Neuronal stem cell (in vitro differentiated cells): ENCODE measurements around the gene RNF208.

Experiments used
- DNase-seq: peaks from one replicate; pipeline ENCODE4 v3.0.0-alpha.2; 2013; ENCODE audit warnings: low spot score
- H2AFZ ChIP-seq: one replicate; pipeline ENCODE4 v1.6.1; 2013; ENCODE audit warnings: mild to moderate bottlenecking, low read length, inconsistent platforms
- H2AK5ac ChIP-seq: 2 replicates; pipeline ENCODE4 v1.6.1; 2013; ENCODE audit warnings: low read depth, mild to moderate bottlenecking, inconsistent platforms, low read length, moderate library complexity, mixed read lengths
- H2BK120ac ChIP-seq: 2 replicates; pipeline ENCODE4 v1.6.1; 2013; ENCODE audit warnings: low read depth, mild to moderate bottlenecking, inconsistent platforms, low read length, moderate library complexity, mixed read lengths
- H2BK12ac ChIP-seq: one replicate; pipeline ENCODE4 v1.6.1; 2013; ENCODE audit warnings: low read length, inconsistent platforms
- H2BK15ac ChIP-seq: 2 replicates; pipeline ENCODE4 v1.6.1; 2013; ENCODE audit warnings: mild to moderate bottlenecking, low read length, inconsistent platforms, mixed read lengths
- H2BK5ac ChIP-seq: one replicate; pipeline ENCODE4 v1.6.1; 2013; ENCODE audit warnings: inconsistent platforms, mild to moderate bottlenecking, low read length, moderate library complexity
- H3K14ac ChIP-seq: one replicate; pipeline ENCODE4 v1.6.1; 2013; ENCODE audit warnings: low read length, inconsistent platforms
- H3K18ac ChIP-seq: 2 replicates; pipeline ENCODE4 v1.6.1; 2013; ENCODE audit warnings: low read length, inconsistent platforms
- H3K23ac ChIP-seq: 2 replicates; pipeline ENCODE4 v1.6.1; 2013; ENCODE audit warnings: low read depth, mild to moderate bottlenecking, mixed read lengths, low read length, inconsistent platforms; ENCODE audit not compliant: poor library complexity
- H3K27ac ChIP-seq: replicated peaks from 3 replicates; pipeline ENCODE4 v1.5.1; 2013; ENCODE audit warnings: low read length, inconsistent platforms
- H3K27me3 ChIP-seq, 3 experiments: 2 replicates each; pipeline ENCODE4 v1.6.1; 2013; ENCODE audit warnings: low read length in 3 of 3, mild to moderate bottlenecking in 2 of 3, inconsistent platforms in 1 of 3, low read depth in 1 of 3, mixed read lengths in 1 of 3, moderate library complexity in 1 of 3; ENCODE audit not compliant: control insufficient read depth in 3 of 3, insufficient read depth in 3 of 3
- H3K36me3 ChIP-seq, 2 donors: replicated peaks in 1 of 2; 2 replicates each; pipeline ENCODE4 v1.6.1; 2013; ENCODE audit warnings: low read length in 2 of 2; ENCODE audit not compliant: control insufficient read depth in 2 of 2, insufficient read depth in 2 of 2
- H3K4ac ChIP-seq: 2 replicates; pipeline ENCODE4 v1.6.1; 2013; ENCODE audit warnings: inconsistent platforms, mild to moderate bottlenecking, low read length, moderate library complexity
- H3K4me1 ChIP-seq, 2 donors: 1 replicate in 1 of 2; 2 replicates in 1 of 2; pipeline ENCODE4 v1.6.1; 2013; ENCODE audit warnings: low read length in 2 of 2, low read depth in 1 of 2; ENCODE audit not compliant: control insufficient read depth in 2 of 2, insufficient read depth in 1 of 2
- H3K4me2 ChIP-seq: one replicate; pipeline ENCODE4 v1.6.1; 2013; ENCODE audit warnings: mild to moderate bottlenecking, low read length, inconsistent platforms; ENCODE audit not compliant: insufficient read depth, poor library complexity, severe bottlenecking
- H3K4me3 ChIP-seq, 2 donors: 2 replicates each; pipeline ENCODE4 v1.5.1; 2013; ENCODE audit warnings: low read length in 2 of 2, mild to moderate bottlenecking in 2 of 2, inconsistent platforms in 1 of 2, moderate library complexity in 1 of 2
- H3K79me1 ChIP-seq: one replicate; pipeline ENCODE4 v1.6.1; 2013; ENCODE audit warnings: low read depth, mild to moderate bottlenecking, inconsistent platforms, low read length, moderate library complexity
- H3K9ac ChIP-seq: one replicate; pipeline ENCODE4 v1.6.1; 2013; ENCODE audit warnings: mild to moderate bottlenecking, low read depth, low read length, inconsistent platforms; ENCODE audit not compliant: poor library complexity
- H3K9me3 ChIP-seq, 2 donors: replicated peaks in 1 of 2; 2 replicates each; pipeline versions ENCODE3 to v1.6.1; 2013; ENCODE audit warnings: low read length in 2 of 2, mild to moderate bottlenecking in 2 of 2, inconsistent platforms in 1 of 2, low read depth in 1 of 2, mixed read lengths in 1 of 2, moderate library complexity in 1 of 2; ENCODE audit not compliant: control insufficient read depth in 2 of 2, insufficient read depth in 1 of 2
- H4K8ac ChIP-seq: one replicate; pipeline ENCODE4 v1.6.1; 2013; ENCODE audit warnings: low read depth, mild to moderate bottlenecking, inconsistent platforms, low read length, moderate library complexity
- H4K91ac ChIP-seq: one replicate; pipeline ENCODE4 v1.6.1; 2013; ENCODE audit warnings: low read length, low read depth, mild to moderate bottlenecking, inconsistent platforms; ENCODE audit not compliant: poor library complexity
- WGBS, 2 donors: extraction: QIAGEN DNeasy Blood & Tissue Kit; methylation state at CpG; one replicate each; pipeline ENCODE4 v1.1.7; 2013; ENCODE audit warnings: missing lambda C conversion rate in 2 of 2, mixed read lengths in 1 of 2; ENCODE audit not compliant: insufficient read length in 2 of 2, insufficient replicate concordance in 1 of 2; ENCODE audit errors: extremely low coverage in 2 of 2; 5-methylcytosine and 5-hydroxymethylcytosine counted together

Gene RNF208

DNA sequence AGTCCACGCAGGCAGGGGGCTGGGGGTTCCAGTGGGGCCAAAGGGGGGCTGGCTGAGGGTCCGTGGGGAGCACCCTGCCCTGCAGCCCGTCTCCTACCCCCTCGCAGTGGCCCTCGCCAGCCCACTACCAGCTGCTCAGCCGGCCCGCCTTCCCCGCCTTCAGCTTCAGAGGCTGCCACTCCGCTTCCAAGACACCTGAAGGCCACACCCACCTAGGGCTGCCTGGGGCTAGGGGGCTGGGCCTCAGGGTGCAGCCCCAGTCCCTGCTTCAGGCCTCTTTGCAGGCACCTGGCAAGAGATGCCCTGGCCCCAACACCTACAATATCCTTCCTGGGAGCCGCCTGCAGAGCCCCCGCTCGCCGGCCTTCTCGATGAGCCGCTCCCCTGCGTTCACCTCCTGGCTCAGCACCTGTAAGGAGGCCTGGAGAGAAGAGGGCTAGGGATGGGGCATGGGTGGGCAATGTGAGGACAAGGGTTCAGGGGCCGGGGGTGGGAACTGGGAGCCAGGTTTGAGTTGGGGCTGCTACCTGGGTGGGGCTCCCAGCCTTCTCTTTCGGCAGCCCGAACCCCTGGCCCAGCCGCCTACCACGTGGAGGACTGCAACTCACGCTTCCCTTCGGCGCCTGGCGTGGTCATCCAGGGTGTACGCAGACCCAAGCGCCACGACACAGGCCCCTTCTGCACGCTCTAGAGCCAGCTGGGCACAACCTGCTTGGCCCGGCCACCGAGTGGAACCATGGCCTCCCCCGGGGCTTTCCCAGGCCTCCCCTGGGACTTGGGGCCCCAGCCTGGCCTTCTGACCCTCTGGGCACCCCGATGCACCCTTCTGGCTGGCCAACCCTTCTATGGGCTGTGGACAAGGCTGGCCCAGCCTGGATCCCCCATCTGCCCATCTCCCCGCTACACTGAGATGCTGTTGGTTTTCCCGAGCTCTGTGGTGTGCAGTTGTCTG, 30.8 kb upstream of the RNF208 start:
- H3K4ac ChIP-seq = no peak overlapping the region
- peak overlapping the region; percentile 65 for H3K23ac ChIP-seq
- H3K79me1 ChIP-seq = peaks cover 12% of the 10 kb centered on the region
- peak overlapping the region; percentile 85 for H2AK5ac ChIP-seq
- peak overlapping the region; percentile 71 for H3K18ac ChIP-seq
- H3K14ac ChIP-seq = peak overlapping the region; percentile 97
- H3K27ac ChIP-seq = no peak overlapping the region
- H2BK120ac ChIP-seq = no peak overlapping the region
- H3K36me3 ChIP-seq = peaks cover 9 to 15% of the 10 kb centered on the region in 2 donors
- no peak overlapping the region for H2BK12ac ChIP-seq
- H4K8ac ChIP-seq = peak overlapping the region; percentile 43
- no peaks in the 10 kb centered on the region for H3K9me3 ChIP-seq
- peak overlapping the region; percentile 93 for H2BK5ac ChIP-seq
- H3K4me1 ChIP-seq = peaks cover 19 to 50% of the 10 kb centered on the region in 2 donors
- H3K27me3 ChIP-seq = no peaks in the 10 kb centered on the region
- no CpG with 5 or more reads among the region's 35 CpGs for WGBS, 2 donors
- no peak for DNase-seq
- H3K9ac ChIP-seq = no peak overlapping the region
- H2BK15ac ChIP-seq = peak overlapping the region; percentile 99
- no peak overlapping the region for H3K4me2 ChIP-seq
- H2AFZ ChIP-seq = no peak overlapping the region
- H4K91ac ChIP-seq = no peak overlapping the region
- no peak overlapping the region for H3K4me3 ChIP-seq

DNA sequence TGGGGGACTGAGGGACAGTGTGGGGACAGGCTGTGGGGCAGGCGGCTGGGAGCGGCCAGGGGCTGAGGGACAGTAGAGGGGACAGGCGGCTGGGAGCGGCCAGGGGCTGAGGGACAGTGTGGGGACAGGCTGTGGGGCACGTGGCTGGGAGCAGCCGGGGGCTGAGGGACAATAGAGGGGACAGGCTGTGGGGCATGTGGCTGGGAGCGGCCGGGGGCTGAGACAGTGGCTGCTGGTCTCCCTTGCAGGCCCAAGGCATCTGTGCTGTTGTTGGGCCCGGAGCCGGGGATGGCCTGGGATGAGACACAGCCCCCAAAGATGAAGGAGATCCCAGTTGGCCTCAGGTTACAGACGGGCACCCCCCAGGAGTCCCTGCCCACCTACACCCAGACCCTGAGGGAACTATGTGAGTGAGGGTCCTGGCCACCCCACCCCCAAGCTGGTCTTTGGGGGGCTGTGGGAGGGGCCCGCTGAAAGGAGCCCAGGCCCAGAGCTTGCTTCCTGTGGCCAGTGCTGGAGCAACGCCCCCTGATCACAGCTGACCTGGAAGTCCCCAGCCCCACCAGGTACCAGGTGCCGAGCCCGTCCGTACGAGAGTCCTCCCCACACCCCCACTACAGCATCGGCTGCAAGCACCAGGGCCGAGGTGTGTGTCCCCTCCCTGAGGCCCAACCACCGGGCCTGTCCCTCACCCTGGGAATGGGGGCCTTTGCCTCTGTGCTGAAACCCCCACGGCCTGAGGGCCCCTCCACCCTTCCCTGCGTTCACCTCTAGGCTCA, 29.6 kb upstream of the RNF208 start:
- Histone ChIP-seq H3K4me1 (peaks cover 19 to 57% of the 10 kb centered on the region in 2 donors), H2BK15ac (peak overlapping the region; percentile 99), H3K14ac (peak overlapping the region; percentile 89), H2AFZ (peak overlapping the region; percentile 81), H3K27me3 (no peaks in the 10 kb centered on the region), H4K8ac (peak overlapping the region; percentile 65), H3K9me3 (no peaks in the 10 kb centered on the region), H3K9ac (peak overlapping the region; percentile 84), H2AK5ac (peak overlapping the region; percentile 97), H3K4ac (peak overlapping the region; percentile 37), H3K27ac (no peak overlapping the region), H2BK120ac (no peak overlapping the region), H3K18ac (peak overlapping the region; percentile 85), H4K91ac (peak overlapping the region; percentile 95), H3K36me3 (peaks cover 6 to 7% of the 10 kb centered on the region in 2 donors), H3K4me2 (no peak overlapping the region), H2BK12ac (peak overlapping the region; percentile 84), H3K23ac (peak overlapping the region; percentile 43), H2BK5ac (peak overlapping the region; percentile 90), H3K79me1 (peaks cover 12% of the 10 kb centered on the region), H3K4me3 (no peak overlapping the region)
- WGBS, 2 donors = no CpG with 5 or more reads among the region's 22 CpGs
- DNase-seq = no peak

GRCh38 chr9:137251194-137251461, 29.1 kb upstream of the RNF208 start, which contains the start of gene STPG3:
STPG3 (plus strand) TSS chr9:137251286; CDS start chr9:137251287, 1 bp downstream.
- H2AFZ ChIP-seq = peak within 1 kb of the TSS; percentile 81
- H3K4me2 ChIP-seq = no peak within 1 kb of the TSS
- no peak within 1 kb of the TSS for H3K4me3 ChIP-seq
- H3K9ac ChIP-seq = peak within 1 kb of the TSS; percentile 84
- peak within 1 kb of the TSS; percentile 97 for H2AK5ac ChIP-seq
- H3K27me3 ChIP-seq = no peaks in the 10 kb centered on the region
- H4K8ac ChIP-seq = peak within 1 kb of the TSS; percentile 65
- H3K4me1 ChIP-seq = peaks cover 16 to 51% of the 10 kb centered on the region in 2 donors
- H3K79me1 ChIP-seq = peaks cover 6% of the 10 kb centered on the region
- peak within 1 kb of the TSS; percentile 16 for H2BK120ac ChIP-seq
- no peak for DNase-seq
- H3K23ac ChIP-seq = peak within 1 kb of the TSS; percentile 43
- no peaks in the 10 kb centered on the region for H3K9me3 ChIP-seq
- peak within 1 kb of the TSS; percentile 37 for H3K4ac ChIP-seq
- H3K36me3 ChIP-seq = peaks cover 2% of the 10 kb centered on the region in 2 donors
- H3K14ac ChIP-seq = peak within 1 kb of the TSS; percentile 89
- peak within 1 kb of the TSS; percentile 95 for H4K91ac ChIP-seq
- H2BK5ac ChIP-seq = peak within 1 kb of the TSS; percentile 90
- peak within 1 kb of the TSS; percentile 99 for H2BK15ac ChIP-seq
- whole genome bisulfite sequencing, 2 donors = no CpG with 5 or more reads among the region's 4 CpGs
- H2BK12ac ChIP-seq = peak within 1 kb of the TSS; percentile 84
- H3K27ac ChIP-seq = no peak within 1 kb of the TSS
- peak within 1 kb of the TSS; percentile 85 for H3K18ac ChIP-seq
